DOHH2 (cell line): ENCODE data around the gene YPEL3.
A peak's percentile ranks its signal among the peaks of the same experiment; 100 is the strongest.

ENCODE experiments used
- H3F3A ChIP-seq: fragments of 200-600 bp; sonication (generic), shearing (Covaris generic); 2 replicates; pipeline ENCODE4 v1.6.0; 2016; ENCODE audit warnings: antibody characterized with exemption, mild to moderate bottlenecking; ENCODE audit not compliant: control insufficient read depth, insufficient read depth
- H3K27ac ChIP-seq: fragments of 200-600 bp; sonication (generic); 2 replicates; pipeline ENCODE4 v1.5.1; 2014; ENCODE audit warnings: low read depth, mild to moderate bottlenecking, low read length, moderate library complexity
- H3K27me3 ChIP-seq: fragments of 200-600 bp; sonication (generic); 2 replicates; pipeline ENCODE4 v1.6.1; 2014; ENCODE audit warnings: mild to moderate bottlenecking, low read length, mixed read lengths; ENCODE audit not compliant: control insufficient read depth
- H3K36me3 ChIP-seq: fragments of 200-600 bp; sonication (generic); 2 replicates; pipeline ENCODE4 v1.6.1; 2014; ENCODE audit warnings: mild to moderate bottlenecking, low read length, moderate library complexity, mixed read lengths; ENCODE audit not compliant: control insufficient read depth
- H3K4me1 ChIP-seq: fragments of 200-600 bp; sonication (generic); 2 replicates; pipeline ENCODE4 v1.6.1; 2014; ENCODE audit warnings: mild to moderate bottlenecking, low read length, mixed read lengths; ENCODE audit not compliant: control insufficient read depth
- H3K4me2 ChIP-seq: fragments of 200-600 bp; sonication (generic); 2 replicates; pipeline ENCODE4 v1.6.0; 2014; ENCODE audit warnings: mild to moderate bottlenecking, low read length, moderate library complexity
- H3K4me3 ChIP-seq: fragments of 200-600 bp; sonication (generic); 2 replicates; pipeline ENCODE4 v1.5.1; 2014; ENCODE audit warnings: mild to moderate bottlenecking, low read length, mixed read lengths
- H3K79me2 ChIP-seq: fragments of 200-600 bp; sonication (generic); 2 replicates; pipeline ENCODE4 v1.6.1; 2014; ENCODE audit warnings: mild to moderate bottlenecking, low read length, mixed read lengths; ENCODE audit not compliant: control insufficient read depth
- H3K9me2 ChIP-seq: fragments of 200-600 bp; sonication (generic); replicated peaks from 2 replicates; pipeline ENCODE4 v1.6.1; 2014; ENCODE audit warnings: mild to moderate bottlenecking, low read length, mixed read lengths; ENCODE audit not compliant: control insufficient read depth
- H3K9me3 ChIP-seq: fragments of 200-600 bp; sonication (generic); 2 replicates; pipeline ENCODE4 v1.6.1; 2014; ENCODE audit warnings: antibody characterized with exemption, low read length, mixed read lengths; ENCODE audit not compliant: control insufficient read depth, insufficient read depth
- H4K20me1 ChIP-seq: fragments of 200-600 bp; sonication (generic); 2 replicates; pipeline ENCODE4 v1.6.0; 2014; ENCODE audit warnings: low read depth, mild to moderate bottlenecking, antibody characterized with exemption, low read length, moderate library complexity; ENCODE audit not compliant: control insufficient read depth, insufficient read depth
- CTCF ChIP-seq: fragments of 200-600 bp; sonication (generic); IDR thresholded peaks from one replicate; pipeline ENCODE4 v1.5.1; 2014; ENCODE audit warnings: antibody characterized with exemption, mild to moderate bottlenecking, low read depth, low read length; ENCODE audit not compliant: poor library complexity, severe bottlenecking
- EZH2phosphoT487 ChIP-seq: fragments of 200-600 bp; sonication (generic); IDR thresholded peaks from 2 replicates; pipeline ENCODE4 v1.6.1; 2017; ENCODE audit warnings: borderline replicate concordance, mild to moderate bottlenecking, antibody characterized with exemption, low read length, moderate library complexity, mixed read lengths

Gene YPEL3

GRCh38 chr16:30065102-30065942 lies 30.7 kb downstream of the YPEL3 start, which contains the start of gene ALDOA:
ALDOA (plus strand) TSS chr16:30065760; CDS start chr16:30066898, 1,138 bp downstream.
- H3K27ac ChIP-seq, result peak within 1 kb of the TSS; percentile 89
- peaks cover 38% of the 10 kb centered on the region for H3F3A ChIP-seq
- H3K4me2 ChIP-seq, result peak within 1 kb of the TSS; percentile 77
- H3K9me2 ChIP-seq, result no peaks in the 10 kb centered on the region
- peak within 1 kb of the TSS; percentile 96 for H3K4me3 ChIP-seq
- H3K9me3 ChIP-seq, result no peaks in the 10 kb centered on the region
- H3K4me1 ChIP-seq, result peaks cover 36% of the 10 kb centered on the region
- H3K36me3 ChIP-seq, result peaks cover 60% of the 10 kb centered on the region
- H3K79me2 ChIP-seq, result peaks cover 59% of the 10 kb centered on the region
- peaks cover 24% of the 10 kb centered on the region for H4K20me1 ChIP-seq
- H3K27me3 ChIP-seq, result no peaks in the 10 kb centered on the region
- TF ChIP-seq EZH2phosphoT487 (no peak), CTCF (no peak)

- peak overlapping the region; percentile 77 for H3K4me2 ChIP-seq
- H4K20me1 ChIP-seq, result peaks cover 24% of the 10 kb centered on the region
- peaks cover 32% of the 10 kb centered on the region for H3F3A ChIP-seq
- peaks cover 36% of the 10 kb centered on the region for H3K4me1 ChIP-seq
- no peaks in the 10 kb centered on the region for H3K9me2 ChIP-seq
- H3K27ac ChIP-seq, result peak overlapping the region; percentile 89
- no peaks in the 10 kb centered on the region for H3K27me3 ChIP-seq
- TF ChIP-seq CTCF (no peak), EZH2phosphoT487 (no peak)
- peak overlapping the region; percentile 96 for H3K4me3 ChIP-seq
- peaks cover 54% of the 10 kb centered on the region for H3K36me3 ChIP-seq
- peaks cover 57% of the 10 kb centered on the region for H3K79me2 ChIP-seq
- H3K9me3 ChIP-seq, result no peaks in the 10 kb centered on the region
These were observed 31.3 kb downstream of the YPEL3 start for GRCh38 chr16:30064729-30065101.

- H3K4me3 ChIP-seq, result peak overlapping the region; percentile 96
- TF ChIP-seq CTCF, result peak; percentile 74
- no peak for TF ChIP-seq EZH2phosphoT487
- H3K4me1 ChIP-seq, result peaks cover 31% of the 10 kb centered on the region
- H3K79me2 ChIP-seq, result peaks cover 51% of the 10 kb centered on the region
- no peaks in the 10 kb centered on the region for H3K9me3 ChIP-seq
- peaks cover 22% of the 10 kb centered on the region for H4K20me1 ChIP-seq
- H3K9me2 ChIP-seq, result no peaks in the 10 kb centered on the region
- H3K27me3 ChIP-seq, result no peaks in the 10 kb centered on the region
- peak overlapping the region; percentile 77 for H3K4me2 ChIP-seq
- peak overlapping the region; percentile 89 for H3K27ac ChIP-seq
- H3K36me3 ChIP-seq, result peaks cover 48% of the 10 kb centered on the region
- peaks cover 28% of the 10 kb centered on the region for H3F3A ChIP-seq
These were observed 31.9 kb downstream of the YPEL3 start for GRCh38 chr16:30063893-30064728.
